Kidney glomerular epithelial cell (primary cell): ENCODE results near the gene TMPRSS3.
"Not testable (repeated sequence)": the region's sequence is repeated elsewhere in the genome, so short reads cannot be mapped to it uniquely, and the experiment has no call there.

Experiments used
- DNase-seq: peaks from one replicate; lab custom pipeline; 2025; lab: John Stamatoyannopoulos, UW

TMPRSS3 gene

DNA sequence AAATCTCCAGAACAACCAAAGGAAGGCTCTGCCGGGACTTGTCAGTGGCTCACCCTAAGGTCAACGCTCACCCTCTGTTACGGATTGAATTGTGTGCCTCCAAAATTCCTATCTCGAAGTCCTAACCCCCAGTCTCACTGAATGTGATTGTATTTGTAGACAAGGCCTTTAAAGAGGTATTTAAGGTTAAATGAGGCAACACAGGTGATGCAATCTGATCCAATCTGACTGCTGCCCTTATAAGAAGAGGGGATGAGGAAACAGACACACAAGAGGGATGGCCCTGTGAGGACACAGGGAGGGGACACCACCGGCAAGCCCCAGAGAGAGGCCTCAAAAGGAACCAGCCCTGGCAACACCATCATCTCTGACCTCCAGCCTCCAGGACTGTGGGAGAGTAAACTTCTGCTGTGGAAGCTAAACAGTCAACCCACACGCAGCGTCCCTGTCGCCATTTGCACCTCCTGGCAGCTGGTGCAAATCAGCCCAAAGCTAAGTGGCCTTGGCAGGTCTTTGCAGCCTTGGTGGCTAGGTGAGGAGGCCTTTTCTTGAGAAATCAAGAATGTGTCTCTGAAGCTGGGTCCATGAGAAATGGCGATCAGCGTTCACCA, 32.1 kb upstream of the TMPRSS3 start:
- no peak for DNase-seq

DNA sequence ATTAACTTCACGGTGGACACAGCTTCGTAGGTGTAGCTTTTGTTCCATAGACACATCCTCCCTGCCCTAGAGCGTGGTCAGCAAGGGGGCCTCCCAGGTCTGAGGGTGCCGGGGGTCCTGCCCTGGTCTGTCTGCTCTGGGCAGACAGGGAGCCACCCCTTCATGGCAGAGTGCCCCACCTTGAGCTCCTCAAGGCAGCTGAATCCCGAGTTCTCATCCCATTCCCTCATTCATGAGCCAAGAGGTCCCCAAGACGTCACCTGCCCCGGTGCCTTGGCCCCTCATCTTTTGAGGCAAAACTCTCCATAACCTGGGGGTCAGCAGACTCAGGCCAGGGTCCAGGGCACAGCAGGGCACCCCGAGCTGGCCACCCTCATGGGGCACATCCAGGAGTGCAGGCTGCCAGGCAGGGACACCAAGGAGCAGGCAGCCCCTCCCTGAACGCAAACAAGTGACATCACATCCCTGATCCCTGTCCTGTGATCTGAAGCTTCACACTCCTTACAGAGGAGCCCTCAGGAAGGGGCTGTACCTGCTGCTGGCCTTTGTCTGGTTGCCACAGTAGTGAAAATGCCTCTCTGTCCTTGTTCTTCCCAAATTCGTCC, 31.1 kb upstream of the TMPRSS3 start:
- DNase-seq = no peak

DNA sequence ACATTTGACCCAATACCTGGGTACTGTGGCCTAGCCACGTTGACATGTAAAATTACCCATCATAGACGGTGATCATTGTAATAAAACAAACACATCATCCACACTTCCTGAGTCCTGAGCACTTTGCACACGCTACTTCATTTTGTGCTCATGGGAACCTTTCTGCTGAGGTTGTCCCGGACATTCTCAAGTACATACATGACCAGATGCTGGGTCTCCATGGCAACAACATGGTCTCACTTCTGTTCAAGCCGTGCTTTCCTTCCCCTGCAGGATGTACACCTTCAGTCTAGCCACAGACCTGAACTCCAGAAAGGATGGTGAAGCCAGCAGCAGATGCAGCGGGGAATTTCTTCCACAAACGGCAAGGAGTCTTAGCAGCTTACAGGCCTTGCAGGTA, 30.6 kb upstream of the TMPRSS3 start:
- DNase-seq = no peak

DNA sequence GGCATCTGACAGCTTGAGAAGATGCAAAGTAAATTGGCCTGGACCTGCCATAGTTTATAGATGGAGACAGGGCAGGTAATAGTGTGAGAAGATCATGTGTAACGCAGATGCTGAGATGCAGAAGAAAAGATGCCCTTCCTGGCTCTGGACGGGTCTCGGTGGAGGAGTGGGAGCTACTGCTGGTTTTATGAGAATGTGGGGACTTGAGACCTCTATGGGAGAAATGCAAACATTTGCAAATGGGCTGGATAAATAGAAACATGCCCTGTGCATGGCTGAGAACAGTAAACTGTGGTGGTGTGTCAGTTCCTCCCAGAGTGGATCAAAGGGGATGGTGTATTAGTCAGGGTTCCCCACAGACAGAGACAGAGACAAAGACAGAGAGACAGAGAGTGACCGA, 29.7 kb upstream of the TMPRSS3 start:
- no peak for DNase-seq

DNA sequence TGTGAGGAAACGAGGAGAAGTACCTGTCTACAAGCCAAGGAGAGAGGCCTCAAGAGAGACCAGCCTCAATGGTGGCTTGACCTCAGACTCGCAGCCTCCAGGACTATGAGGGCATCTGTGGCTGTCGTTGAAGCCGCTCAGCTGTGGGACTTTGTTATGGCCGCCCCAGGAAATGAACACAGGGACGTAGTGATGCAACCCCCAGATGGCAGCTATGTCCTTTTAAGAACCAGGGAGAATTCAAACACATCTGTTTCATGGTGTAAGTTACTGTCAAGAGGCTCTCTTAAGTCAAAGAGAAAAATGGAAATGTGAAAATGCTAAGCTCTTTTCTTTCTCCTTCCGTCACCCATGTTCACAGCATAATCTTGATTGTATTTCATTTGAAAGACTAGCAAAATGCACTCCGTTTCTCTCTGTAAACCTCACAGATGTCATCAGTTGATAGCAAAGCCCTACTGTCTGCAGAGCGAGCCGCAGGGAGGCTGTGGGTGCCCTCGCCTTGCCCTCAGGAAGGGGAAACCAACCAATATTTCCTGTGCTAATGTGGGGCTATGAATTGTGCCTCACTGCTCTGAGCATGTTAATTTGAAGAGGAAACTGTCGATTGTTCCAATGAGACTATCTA, 29.2 kb upstream of the TMPRSS3 start:
- no peak for DNase-seq

DNA sequence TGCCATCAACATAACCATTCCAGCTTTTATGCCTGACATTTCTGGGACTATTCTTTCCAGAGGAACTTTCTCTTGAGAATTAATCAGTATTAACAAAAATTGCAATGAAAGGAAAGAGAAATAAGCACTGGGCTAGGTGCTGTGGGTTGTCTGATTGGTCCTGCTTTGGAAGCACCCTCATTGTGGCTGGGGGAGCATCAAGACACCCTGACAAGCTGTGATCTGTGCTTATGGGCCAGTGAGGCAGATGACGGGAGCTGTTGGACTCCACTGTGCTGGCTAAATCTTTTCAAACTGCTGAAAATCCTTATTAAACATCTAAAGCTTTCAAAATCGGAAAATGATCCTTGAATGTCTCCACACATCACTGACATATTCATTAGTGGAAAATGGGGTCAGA, 27.8 kb upstream of the TMPRSS3 start:
- DNase-seq = no peak

DNA sequence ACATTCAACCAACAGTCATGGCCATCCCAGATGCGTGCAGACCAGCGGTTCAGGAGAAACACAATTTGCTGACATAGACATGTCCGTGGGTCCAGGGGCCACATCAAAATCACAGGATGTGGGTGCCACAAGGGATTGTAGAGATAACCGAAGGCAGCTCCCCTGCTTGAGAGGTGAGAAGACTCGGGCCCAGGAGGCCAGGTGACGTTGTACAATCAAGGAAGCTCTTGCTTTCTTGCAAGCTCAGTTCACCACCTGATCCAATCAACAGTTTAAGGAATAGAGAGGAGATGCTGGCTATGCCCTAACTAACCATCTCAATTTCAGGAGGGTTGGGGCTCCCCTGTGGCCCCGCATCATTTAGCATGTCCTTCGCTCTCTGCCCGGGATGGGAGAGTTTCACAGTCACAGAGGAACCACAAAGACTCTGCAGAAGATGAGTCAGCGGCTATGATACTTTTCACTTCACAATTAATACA, 27.4 kb upstream of the TMPRSS3 start:
- no peak for DNase-seq

DNA sequence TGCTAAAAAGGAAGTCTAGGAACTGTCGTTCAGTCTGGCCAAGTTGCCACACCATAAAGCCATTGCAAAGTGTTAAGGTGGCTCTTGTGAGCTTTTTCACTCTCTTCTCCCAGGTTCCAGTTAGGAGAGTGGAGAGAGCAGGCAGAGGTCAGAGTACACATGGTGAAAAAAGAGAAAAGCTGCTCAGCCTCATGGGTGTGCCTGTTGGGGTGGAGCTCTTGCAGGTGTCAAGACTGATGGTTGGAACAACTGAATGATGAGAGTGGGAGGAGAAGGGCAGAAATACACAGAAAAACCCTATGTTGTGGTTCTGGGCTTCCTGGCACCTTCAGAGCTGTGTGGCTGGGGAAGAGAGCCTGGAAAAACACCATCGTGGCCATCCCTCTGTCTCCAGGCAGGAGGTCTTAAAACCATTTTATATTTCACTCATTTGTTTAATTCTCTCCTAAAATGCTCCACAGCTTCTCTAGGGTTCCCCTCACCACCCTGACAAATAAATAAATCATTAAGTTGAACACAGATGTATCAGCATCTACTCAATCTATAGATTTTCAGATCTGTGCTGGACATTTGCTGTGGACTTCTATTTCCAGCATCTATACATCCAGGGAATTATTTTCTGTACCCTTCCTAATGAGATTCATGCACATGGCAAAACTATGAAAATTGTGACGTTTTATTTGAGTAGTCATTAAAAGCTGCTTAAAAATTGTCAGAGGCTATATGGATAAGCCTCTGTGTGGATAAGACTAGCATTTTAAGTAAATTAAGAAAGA, 25.4 kb upstream of the TMPRSS3 start:
- no peak for DNase-seq

DNA sequence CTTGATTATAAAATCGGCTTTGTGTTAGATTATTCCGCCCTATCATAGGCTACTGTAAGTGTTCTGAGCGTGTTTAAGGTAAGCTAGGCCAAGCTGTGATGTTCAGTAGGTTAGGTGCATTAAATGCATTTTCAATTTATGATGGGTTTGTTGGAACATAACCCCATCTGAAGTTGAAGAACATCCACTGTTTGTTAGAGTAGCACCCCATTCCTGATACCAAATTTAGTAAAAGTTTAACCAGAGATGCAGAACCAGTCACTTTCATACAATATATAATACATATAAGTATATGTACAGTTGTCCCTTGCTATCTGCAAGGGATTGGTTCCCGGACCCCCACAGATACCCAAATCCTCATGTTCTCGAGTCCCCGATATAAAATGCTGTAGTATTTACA, 24.0 kb upstream of the TMPRSS3 start:
- DNase-seq = no peak

DNA sequence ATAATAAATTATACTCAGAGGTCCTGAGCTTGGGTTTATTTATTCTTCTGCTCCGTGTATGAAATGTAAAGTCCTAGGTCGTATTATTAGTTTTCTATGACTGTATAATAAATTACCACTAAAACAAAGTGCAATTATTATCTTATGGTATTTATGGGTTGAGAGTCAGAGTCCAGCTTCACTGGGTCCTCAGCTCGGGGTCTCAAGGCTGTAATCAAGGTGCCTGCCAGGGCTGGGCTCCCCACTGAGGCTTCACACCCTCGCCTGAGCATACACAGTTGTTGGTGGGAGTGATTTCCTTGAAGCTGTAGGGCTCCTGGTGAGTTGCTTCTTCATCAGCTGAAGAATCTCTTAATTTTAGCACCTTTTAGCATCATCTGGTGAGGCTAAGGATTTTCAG, 23.0 kb upstream of the TMPRSS3 start:
- DNase-seq = no peak

DNA sequence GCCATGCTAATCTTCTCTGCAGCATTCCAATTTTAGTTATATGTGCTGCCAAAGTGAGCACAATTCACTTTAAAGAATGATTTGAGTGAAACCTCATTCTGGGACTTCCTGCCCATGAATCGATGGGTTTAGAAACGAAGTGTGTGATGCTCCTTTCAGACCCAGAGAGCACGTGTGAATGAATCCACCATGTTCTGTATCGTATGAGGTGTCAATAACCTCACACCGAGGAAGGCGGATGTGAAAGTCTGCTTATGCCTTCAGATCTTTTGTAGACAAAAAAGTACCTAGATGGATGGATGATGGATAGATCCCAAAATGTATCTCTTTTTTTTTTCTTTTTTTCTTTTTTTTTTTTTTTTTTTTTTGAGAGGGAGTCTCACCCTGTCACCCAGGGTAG, 21.7 kb upstream of the TMPRSS3 start:
- no peak for DNase-seq

DNA sequence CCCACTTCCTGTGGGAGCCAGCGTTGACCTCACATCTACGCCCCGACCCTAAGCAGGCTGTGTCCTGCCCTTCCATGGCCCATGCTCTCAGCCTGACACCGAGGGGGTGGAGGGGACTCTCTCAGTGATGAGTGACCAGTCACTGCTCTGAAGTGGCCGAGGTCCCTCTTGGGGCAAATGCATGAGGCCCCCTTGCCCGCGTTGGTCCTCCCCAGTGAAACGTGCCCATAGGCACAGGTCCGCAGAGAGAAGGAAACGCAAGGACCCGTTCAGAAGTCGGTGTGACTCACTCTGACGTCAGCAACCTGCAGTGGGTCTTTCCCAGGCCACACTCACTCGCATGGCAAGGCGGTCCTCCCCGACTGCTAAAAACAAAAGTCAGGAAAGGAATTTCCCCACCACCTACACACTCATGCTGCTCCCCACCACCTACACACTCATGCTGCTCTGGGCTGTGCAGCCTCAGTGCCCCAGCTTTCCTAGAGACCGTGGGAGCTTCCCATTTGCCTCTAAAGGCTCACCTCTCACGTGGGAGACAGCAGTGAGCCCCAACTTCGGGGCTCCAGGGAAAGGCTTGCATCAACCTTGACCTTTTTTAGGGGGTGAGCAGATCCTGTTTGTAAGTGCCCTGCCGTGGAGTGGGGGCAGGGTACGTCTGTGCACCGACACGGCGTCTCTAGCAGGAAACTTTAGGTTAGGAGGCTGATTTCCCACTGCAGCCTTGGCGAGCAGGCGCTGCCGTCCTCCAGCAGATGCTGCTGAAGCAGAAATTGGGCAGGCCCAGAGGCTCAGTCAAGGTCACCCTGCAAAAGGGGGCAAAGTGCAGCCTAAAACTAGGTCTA, 19.3 kb upstream of the TMPRSS3 start:
- peak; percentile 88 for DNase-seq

DNA sequence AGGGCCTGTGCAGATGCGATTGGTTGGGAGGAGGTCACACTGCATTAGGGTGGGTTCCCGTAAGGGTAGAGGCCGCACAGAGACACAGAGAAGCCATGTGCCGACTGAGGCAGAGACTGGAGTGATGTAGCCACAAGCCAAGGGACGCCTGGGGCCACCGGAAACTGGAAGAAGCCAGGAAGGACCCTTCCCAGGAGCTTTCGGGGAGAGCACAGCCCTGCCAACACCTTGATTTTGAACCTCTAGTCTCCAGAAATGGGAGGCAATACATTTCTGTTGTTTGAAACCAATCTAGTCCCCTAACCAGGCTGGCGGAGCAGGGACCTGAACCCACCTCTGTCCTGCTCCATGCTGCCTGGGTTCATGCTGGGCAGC, 18.7 kb upstream of the TMPRSS3 start:
- no peak for DNase-seq

DNA sequence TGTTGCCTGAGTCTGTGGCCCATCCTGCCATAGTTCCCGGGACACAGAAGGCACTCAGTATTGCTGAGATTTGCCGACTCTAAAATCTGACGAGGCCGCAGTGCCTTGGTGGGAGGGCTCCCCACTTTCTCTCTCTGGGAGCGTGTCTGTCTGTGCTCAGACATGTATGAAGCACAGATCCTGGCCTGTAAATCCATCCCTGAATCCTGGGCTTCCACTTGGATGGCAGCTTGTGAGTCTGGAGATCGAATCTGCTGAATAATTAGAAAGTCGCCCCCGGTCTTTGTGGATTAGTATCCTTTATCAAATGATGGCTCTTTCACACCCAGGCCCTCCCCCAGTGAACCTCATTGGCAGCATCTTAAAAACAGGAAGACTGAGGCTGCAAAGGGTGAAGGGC, 18.2 kb upstream of the TMPRSS3 start:
- DNase-seq = no peak

DNA sequence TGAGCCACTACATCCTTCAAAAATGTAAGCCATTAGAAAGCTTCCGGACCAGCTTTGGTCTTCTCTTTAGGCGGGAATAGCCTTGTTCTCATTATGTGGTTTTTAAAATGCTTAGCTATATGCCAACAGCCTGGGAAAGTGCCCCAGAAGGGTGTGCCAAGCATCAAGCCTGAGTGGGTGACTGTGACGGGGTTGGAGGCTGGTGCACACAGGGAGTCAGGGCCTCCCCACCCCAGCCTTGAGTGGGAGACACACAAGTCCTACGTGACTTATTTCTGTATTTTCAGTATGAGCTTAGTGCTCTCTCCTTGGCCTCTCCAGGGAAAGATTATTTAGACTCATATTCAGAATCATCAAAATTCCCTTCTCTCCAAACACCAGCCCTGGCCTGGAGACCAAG, 17.6 kb upstream of the TMPRSS3 start:
- DNase-seq = no peak

DNA sequence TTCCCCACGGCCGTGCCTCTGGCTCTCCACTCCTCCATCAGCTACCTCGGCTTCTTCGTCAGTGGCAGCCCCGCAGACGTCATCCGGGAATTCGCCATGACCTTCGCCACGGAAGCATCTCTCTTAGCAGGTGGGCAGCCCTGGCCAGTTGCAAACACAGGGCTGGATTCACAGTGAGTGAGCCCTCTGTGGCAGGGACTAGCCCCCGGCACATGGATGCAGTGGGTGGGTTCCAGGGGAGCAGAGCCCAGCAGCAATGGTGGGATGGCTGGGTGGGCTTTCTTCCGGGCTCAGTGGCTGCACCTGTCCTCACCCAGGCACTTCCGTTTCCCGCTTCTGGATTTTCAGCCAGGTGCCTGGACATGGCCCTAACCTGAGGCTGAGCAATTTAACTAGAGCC, 17.2 kb upstream of the TMPRSS3 start:
- no peak for DNase-seq

DNA sequence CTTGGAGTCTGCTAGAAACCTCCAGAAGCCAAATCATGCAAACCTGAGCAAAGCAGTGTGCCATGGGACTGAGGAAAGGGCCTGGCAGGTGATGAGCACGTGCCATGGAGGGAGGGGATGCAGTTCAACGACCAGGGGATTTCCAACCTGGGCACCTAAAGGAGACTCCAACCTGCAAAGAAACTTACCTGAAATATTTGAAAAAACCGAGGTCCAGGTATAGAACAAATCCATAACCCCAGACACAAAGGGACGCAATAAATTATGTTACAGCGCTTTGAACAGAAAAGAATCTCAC, 16.7 kb upstream of the TMPRSS3 start:
- no peak for DNase-seq

DNA sequence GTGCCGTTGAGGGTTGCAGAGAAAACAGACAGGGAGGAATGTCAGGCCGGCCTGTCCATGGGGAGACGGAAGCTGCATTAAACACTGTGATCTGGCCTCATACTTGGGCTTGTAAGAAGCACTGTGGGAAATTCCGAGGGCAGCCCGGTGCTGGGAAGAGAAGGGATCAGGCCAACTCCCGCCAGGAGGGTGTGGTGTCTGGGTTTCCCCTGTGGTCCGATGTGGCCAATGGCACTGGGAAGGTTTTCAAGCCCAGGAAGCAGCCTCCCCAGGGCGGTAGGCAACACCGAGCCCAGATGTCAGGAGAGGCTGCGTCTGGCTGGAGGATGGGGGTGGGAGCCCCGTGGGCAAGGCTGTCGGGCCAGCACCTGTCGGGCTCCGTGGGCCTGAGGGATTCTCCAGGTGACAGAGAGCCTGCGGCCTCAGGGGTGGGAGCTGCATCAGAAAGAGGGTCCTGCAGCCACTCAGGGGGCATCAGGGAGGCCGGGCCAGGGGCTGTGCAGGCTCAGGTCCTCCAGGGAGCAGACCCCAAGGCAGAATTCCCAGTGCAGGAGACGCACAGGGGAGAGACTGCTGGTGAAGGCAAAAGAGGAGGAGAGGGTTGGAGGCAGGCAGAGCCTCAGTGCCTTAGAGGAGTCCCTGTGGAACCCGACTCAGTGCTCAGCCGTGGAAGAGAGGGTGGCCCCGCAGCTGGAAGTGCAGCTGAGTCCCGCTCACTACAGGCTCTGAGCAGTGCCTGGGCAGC, 16.2 kb upstream of the TMPRSS3 start:
- DNase-seq = no peak

DNA sequence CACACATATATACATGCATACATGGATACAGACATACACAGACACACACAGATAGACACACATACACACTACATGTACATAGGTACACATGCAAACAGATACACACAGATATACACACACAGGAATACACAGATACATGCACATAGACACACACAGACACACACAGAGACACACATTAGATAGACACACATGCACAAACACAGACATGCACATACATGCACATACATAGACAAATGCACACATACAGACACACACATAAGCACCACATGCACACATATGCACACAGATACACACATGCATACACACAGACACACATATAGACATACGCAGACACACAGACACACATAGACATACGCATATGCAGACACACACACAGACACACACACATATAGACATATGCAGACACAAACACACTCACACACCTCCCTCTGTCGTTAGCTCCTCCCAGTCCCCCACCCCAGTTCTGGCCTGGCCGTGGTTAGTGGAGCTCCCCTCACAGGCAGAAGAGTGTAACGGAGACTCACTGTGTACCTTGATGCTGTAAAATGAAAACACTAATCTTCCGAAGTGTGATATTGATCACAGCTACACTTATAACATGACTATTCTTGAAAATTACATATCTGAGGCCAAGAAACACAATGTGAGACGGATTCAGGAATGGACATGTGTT, 15.5 kb upstream of the TMPRSS3 start:
- DNase-seq = no peak

DNA sequence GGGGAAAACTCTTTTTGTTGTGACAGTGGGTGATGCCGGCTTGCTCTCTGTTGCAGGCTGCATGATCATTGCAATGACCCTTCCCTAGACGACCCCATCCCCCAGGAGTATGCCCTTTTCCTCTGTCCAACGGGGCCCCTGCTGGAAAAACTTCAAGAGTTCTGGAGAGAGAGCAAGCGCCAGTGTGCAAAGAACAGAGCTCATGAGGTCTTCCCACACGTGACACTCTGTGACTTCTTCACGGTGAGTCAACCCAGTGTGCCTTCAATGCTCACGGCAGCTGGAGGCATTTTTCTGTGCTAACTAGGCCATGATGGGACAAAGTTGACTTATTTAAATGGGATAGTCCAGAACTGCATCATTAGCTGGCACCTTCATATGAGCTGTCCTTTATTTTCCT, 13.5 kb upstream of the TMPRSS3 start:
- no peak for DNase-seq

DNA sequence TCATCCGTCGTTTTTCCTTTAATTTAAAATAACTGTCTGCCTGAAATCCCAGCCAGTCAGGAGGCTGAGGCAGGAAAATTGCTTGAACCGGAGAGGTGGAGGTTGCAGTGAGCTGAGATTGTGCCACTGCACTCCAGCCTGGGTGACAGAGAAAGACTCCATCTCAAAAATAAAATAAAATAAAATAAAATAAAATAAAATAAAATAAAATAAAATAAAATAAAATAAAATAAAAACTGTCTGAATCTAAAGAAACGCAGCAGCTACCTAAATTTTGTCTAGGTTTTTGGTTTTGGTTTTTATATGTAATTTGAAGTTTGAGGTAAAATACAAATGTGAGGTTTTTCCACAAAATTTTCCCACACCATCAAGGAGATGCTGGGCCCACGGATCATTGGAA, 12.9 kb upstream of the TMPRSS3 start:
- DNase-seq = not testable (repeated sequence)
